HCT116 (cell line): ENCODE results near the gene FASLG.

Experiments
- CEBPB ChIP-seq: IDR thresholded peaks from 2 replicates; pipeline ENCODE4 v1.6.1; 2012; ENCODE audit warnings: low read depth
- EGR1 ChIP-seq: IDR thresholded peaks from 2 replicates; pipeline ENCODE4 v1.6.1; 2012; ENCODE audit warnings: low read depth
- ELF1 ChIP-seq: IDR thresholded peaks from 2 replicates; pipeline ENCODE4 v1.6.1; 2012; ENCODE audit warnings: low read depth, borderline replicate concordance
- EZH2 ChIP-seq: fragments of 200-600 bp; sonication (generic); IDR thresholded peaks from 2 replicates; pipeline ENCODE4 v1.6.1; 2017; ENCODE audit warnings: antibody characterized with exemption, mixed run types
- EZH2phosphoT487 ChIP-seq: fragments of 200-600 bp; IDR thresholded peaks from 2 replicates; pipeline ENCODE4 v1.6.1; 2018; ENCODE audit warnings: antibody characterized with exemption, borderline replicate concordance
- JUND ChIP-seq: IDR thresholded peaks from 2 replicates; pipeline ENCODE4 v1.6.1; 2012
- POLR2A ChIP-seq: IDR thresholded peaks from 2 replicates; pipeline ENCODE4 v1.7.0; 2011; ENCODE audit warnings: borderline replicate concordance; ENCODE audit not compliant: insufficient read depth, insufficient read length; ENCODE audit errors: extremely low read depth
- POLR2AphosphoS5 ChIP-seq: IDR thresholded peaks from 2 replicates; pipeline ENCODE4 v1.6.1; 2011; ENCODE audit warnings: mild to moderate bottlenecking, low read depth, low read length, moderate library complexity
- RAD21 ChIP-seq: IDR thresholded peaks from 2 replicates; pipeline ENCODE4 v1.6.1; 2012; ENCODE audit warnings: low read depth, mild to moderate bottlenecking
- SIN3A ChIP-seq: IDR thresholded peaks from 2 replicates; pipeline ENCODE4 v1.6.1; 2012; ENCODE audit warnings: low read depth
- SP1 ChIP-seq: IDR thresholded peaks from 2 replicates; pipeline ENCODE4 v1.6.1; 2012; ENCODE audit warnings: low read depth
- YY1 ChIP-seq: IDR thresholded peaks from 2 replicates; pipeline ENCODE4 v1.6.1; 2011; ENCODE audit warnings: low read length, low read depth, moderate library complexity, mild to moderate bottlenecking; ENCODE audit not compliant: insufficient replicate concordance; ENCODE audit errors: extremely low read depth
- TF ChIP-seq, protein P1 (sequence below): IDR thresholded peaks from 2 replicates; pipeline ENCODE4 v1.6.1; 2012; ENCODE audit warnings: low read depth
- TF ChIP-seq, protein P2 (sequence below), 3 experiments: fragments of 200-600 bp in 1 of 3; sonication (generic) in 1 of 3; IDR thresholded peaks in 2 of 3; conservative IDR thresholded peaks in 1 of 3; 2 replicates each; pipeline ENCODE4 v1.5.1; 2012 to 2017; ENCODE audit warnings: low read depth in 2 of 3, low read length in 2 of 3, antibody characterized with exemption in 1 of 3, borderline replicate concordance in 1 of 3, control low read depth in 1 of 3, mild to moderate bottlenecking in 1 of 3, mixed read lengths in 1 of 3, mixed run types in 1 of 3, moderate library complexity in 1 of 3; ENCODE audit not compliant: insufficient read depth in 1 of 3

DNA sequence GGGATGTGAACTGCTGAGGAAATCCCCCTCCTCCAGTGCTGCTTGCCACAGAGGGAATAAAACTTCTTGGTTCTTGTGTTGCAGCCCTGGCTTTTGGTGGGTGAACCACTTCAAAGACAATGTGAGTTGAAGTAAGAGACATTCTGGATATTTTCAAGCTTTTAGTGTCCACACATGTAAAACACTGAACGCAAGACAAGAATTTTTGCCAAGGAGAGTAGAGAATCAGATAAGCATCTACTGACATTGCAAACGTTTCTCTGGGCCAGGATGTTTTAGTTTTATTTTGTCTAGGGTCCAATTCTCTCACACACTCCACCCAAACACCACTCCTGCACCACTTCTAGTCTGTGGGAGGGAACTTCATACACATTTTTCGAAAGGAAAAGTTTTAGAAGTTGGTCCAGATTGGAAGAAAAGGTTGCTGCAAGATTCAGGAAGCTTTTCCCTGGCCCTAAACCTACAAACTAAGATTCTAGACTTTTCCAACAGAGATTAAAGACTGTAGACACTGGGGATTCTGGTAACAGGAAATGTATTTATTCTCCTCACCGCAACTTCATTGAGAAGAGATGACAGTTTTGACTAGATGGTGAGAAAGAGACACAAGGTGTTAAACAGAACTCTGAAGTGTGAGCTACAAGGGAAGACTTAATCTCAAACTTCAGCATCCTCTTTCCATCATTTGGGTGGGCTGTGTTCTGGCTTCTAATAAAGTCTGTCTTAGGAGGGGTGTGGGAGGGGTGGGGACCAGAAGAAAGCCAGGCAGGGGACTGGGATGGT lies 16.1 kb downstream of the FASLG start:
- TF ChIP-seq, protein P1, sequence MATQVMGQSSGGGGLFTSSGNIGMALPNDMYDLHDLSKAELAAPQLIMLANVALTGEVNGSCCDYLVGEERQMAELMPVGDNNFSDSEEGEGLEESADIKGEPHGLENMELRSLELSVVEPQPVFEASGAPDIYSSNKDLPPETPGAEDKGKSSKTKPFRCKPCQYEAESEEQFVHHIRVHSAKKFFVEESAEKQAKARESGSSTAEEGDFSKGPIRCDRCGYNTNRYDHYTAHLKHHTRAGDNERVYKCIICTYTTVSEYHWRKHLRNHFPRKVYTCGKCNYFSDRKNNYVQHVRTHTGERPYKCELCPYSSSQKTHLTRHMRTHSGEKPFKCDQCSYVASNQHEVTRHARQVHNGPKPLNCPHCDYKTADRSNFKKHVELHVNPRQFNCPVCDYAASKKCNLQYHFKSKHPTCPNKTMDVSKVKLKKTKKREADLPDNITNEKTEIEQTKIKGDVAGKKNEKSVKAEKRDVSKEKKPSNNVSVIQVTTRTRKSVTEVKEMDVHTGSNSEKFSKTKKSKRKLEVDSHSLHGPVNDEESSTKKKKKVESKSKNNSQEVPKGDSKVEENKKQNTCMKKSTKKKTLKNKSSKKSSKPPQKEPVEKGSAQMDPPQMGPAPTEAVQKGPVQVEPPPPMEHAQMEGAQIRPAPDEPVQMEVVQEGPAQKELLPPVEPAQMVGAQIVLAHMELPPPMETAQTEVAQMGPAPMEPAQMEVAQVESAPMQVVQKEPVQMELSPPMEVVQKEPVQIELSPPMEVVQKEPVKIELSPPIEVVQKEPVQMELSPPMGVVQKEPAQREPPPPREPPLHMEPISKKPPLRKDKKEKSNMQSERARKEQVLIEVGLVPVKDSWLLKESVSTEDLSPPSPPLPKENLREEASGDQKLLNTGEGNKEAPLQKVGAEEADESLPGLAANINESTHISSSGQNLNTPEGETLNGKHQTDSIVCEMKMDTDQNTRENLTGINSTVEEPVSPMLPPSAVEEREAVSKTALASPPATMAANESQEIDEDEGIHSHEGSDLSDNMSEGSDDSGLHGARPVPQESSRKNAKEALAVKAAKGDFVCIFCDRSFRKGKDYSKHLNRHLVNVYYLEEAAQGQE = no peak
- TF ChIP-seq SP1 = no peak
- TF ChIP-seq, protein P2, sequence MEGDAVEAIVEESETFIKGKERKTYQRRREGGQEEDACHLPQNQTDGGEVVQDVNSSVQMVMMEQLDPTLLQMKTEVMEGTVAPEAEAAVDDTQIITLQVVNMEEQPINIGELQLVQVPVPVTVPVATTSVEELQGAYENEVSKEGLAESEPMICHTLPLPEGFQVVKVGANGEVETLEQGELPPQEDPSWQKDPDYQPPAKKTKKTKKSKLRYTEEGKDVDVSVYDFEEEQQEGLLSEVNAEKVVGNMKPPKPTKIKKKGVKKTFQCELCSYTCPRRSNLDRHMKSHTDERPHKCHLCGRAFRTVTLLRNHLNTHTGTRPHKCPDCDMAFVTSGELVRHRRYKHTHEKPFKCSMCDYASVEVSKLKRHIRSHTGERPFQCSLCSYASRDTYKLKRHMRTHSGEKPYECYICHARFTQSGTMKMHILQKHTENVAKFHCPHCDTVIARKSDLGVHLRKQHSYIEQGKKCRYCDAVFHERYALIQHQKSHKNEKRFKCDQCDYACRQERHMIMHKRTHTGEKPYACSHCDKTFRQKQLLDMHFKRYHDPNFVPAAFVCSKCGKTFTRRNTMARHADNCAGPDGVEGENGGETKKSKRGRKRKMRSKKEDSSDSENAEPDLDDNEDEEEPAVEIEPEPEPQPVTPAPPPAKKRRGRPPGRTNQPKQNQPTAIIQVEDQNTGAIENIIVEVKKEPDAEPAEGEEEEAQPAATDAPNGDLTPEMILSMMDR (IDR thresholded peaks at IDR 0.05 in 2 of 3, conservative IDR thresholded peaks at IDR 0.05 in 1 of 3; ENCODE audit: borderline replicate concordance in 1 of 3, insufficient read depth in 1 of 3, low read depth in 2 of 3, low read length in 2 of 3) = no peak
- no peak for TF ChIP-seq RAD21
- TF ChIP-seq POLR2A = no peak
- TF ChIP-seq EZH2 = no peak
- no peak for TF ChIP-seq EZH2phosphoT487
- TF ChIP-seq ELF1 = no peak
- no peak for TF ChIP-seq EGR1
- no peak for TF ChIP-seq YY1
- no peak for TF ChIP-seq CEBPB
- no peak for TF ChIP-seq JUND
- no peak for TF ChIP-seq POLR2AphosphoS5
- no peak for TF ChIP-seq SIN3A
